Esophagus (tissue), 2 donors: Measurements from ENCODE around the gene HEXIM1. TPM values are rescaled to one million over a fixed set of nuclear protein-coding genes. Genes with fewer than 3 reads are reported as not detected.

Source experiments
- H3K27ac ChIP-seq, 2 donors: one replicate each; pipeline ENCODE4 v1.5.1; 2013; ENCODE audit warnings: low read depth in 2 of 2, mild to moderate bottlenecking in 2 of 2, inconsistent platforms in 1 of 2, low read length in 1 of 2, moderate library complexity in 1 of 2
- H3K27me3 ChIP-seq, 2 donors: one replicate each; pipeline ENCODE4 v1.6.1; 2013; ENCODE audit warnings: low read length in 2 of 2, control low read depth in 1 of 2, mild to moderate bottlenecking in 1 of 2; ENCODE audit not compliant: insufficient read depth in 2 of 2, control insufficient read depth in 1 of 2
- H3K36me3 ChIP-seq, 2 donors: one replicate each; pipeline ENCODE4 v1.6.1; 2013; ENCODE audit warnings: low read length in 1 of 2; ENCODE audit not compliant: control insufficient read depth in 2 of 2, insufficient read depth in 2 of 2
- H3K4me1 ChIP-seq, 2 donors: one replicate each; pipeline ENCODE4 v1.6.1; 2013; ENCODE audit warnings: low read length in 1 of 2; ENCODE audit not compliant: control insufficient read depth in 2 of 2, insufficient read depth in 2 of 2
- H3K4me3 ChIP-seq, 2 donors: one replicate each; pipeline ENCODE4 v1.5.1; 2013; ENCODE audit warnings: low read length in 2 of 2, mild to moderate bottlenecking in 2 of 2, low read depth in 1 of 2, moderate library complexity in 1 of 2
- H3K9me3 ChIP-seq, 2 donors: one replicate each; pipeline ENCODE4 v1.6.1; 2013; ENCODE audit warnings: mild to moderate bottlenecking in 2 of 2, low read depth in 1 of 2, low read length in 1 of 2, moderate library complexity in 1 of 2; ENCODE audit not compliant: control insufficient read depth in 2 of 2, insufficient read depth in 1 of 2
- WGBS, 2 donors: extraction: QIAGEN DNeasy Blood & Tissue Kit; methylation state at CpG; one replicate each; pipeline ENCODE4 v1.1.7; 2013; 5-methylcytosine and 5-hydroxymethylcytosine counted together
- polyA plus RNA-seq, 2 donors: library from polyadenylated mRNA; stranded (reverse); fragments of 200-250 nt; gene quantifications; one replicate each; pipeline ENCODE4 v1.2.3, GENCODE V29; 2013
- donor health status: healthy with polysubstance abuse.
- donor health status: Bipolar disorder and iron deficiency.

HEXIM1 gene
- polyA plus RNA-seq, 2 donors: 20.4 to 24.2 TPM

GRCh38 chr17:45144199-45145034 lies 3.9 kb upstream of the HEXIM1 start:
- H3K4me3 ChIP-seq: peak overlapping the region; percentile 51 to 52
- 13 to 14% methylated on average over 56 to 71 of the region's 71 CpGs for WGBS, 2 donors
- H3K4me1 ChIP-seq: peaks cover 2 to 5% of the 10 kb centered on the region in 2 donors
- H3K36me3 ChIP-seq: no peaks in the 10 kb centered on the region
- H3K9me3 ChIP-seq: no peaks in the 10 kb centered on the region
- H3K27me3 ChIP-seq: no peaks in the 10 kb centered on the region
- peak overlapping the region; percentile 88 to 91 for H3K27ac ChIP-seq

- WGBS, 2 donors: 51 to 63% methylated on average over 8 of the region's 8 CpGs
- no peaks in the 10 kb centered on the region for H3K9me3 ChIP-seq
- peak overlapping the region; percentile 51 to 52 for H3K4me3 ChIP-seq
- H3K36me3 ChIP-seq: no peaks in the 10 kb centered on the region
- no peaks in the 10 kb centered on the region for H3K27me3 ChIP-seq
- H3K4me1 ChIP-seq: peaks cover 2 to 5% of the 10 kb centered on the region in 2 donors
- peak overlapping the region; percentile 88 to 91 for H3K27ac ChIP-seq
These were observed 3.3 kb upstream of the HEXIM1 start for GRCh38 chr17:45145035-45145389.

GRCh38 chr17:45146166-45146565 lies 2.1 kb upstream of the HEXIM1 start:
- peak overlapping the region; percentile 97 to 98 for H3K27ac ChIP-seq
- H3K9me3 ChIP-seq: no peaks in the 10 kb centered on the region
- H3K4me3 ChIP-seq: no peak overlapping the region
- no peaks in the 10 kb centered on the region for H3K36me3 ChIP-seq
- H3K4me1 ChIP-seq: peaks cover 2 to 5% of the 10 kb centered on the region in 2 donors
- H3K27me3 ChIP-seq: no peaks in the 10 kb centered on the region
- WGBS, 2 donors: 84 to 86% methylated on average over 10 of the region's 10 CpGs

DNA sequence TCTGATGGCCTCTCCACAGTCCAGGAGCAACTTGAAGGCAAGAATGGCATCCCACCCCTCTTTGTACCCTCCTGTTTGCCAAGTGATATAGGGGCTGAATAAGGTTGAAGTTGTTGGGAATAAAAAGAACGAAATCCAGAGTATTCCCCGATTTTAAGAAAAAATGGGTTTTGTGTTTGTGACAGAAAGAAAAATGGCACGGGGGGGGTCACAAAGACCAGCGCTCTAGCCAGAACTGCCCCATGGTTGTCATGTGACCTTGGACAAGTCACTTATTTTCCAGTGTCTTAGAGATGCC lies 1.7 kb upstream of the HEXIM1 start:
- Histone ChIP-seq H3K4me3 (no peak overlapping the region), H3K4me1 (peaks cover 2 to 5% of the 10 kb centered on the region in 2 donors), H3K36me3 (no peaks in the 10 kb centered on the region), H3K27ac (peak overlapping the region; percentile 97 to 98), H3K9me3 (no peaks in the 10 kb centered on the region), H3K27me3 (no peaks in the 10 kb centered on the region)
- WGBS, 2 donors: 68 to 75% methylated on average over 4 of the region's 4 CpGs

DNA sequence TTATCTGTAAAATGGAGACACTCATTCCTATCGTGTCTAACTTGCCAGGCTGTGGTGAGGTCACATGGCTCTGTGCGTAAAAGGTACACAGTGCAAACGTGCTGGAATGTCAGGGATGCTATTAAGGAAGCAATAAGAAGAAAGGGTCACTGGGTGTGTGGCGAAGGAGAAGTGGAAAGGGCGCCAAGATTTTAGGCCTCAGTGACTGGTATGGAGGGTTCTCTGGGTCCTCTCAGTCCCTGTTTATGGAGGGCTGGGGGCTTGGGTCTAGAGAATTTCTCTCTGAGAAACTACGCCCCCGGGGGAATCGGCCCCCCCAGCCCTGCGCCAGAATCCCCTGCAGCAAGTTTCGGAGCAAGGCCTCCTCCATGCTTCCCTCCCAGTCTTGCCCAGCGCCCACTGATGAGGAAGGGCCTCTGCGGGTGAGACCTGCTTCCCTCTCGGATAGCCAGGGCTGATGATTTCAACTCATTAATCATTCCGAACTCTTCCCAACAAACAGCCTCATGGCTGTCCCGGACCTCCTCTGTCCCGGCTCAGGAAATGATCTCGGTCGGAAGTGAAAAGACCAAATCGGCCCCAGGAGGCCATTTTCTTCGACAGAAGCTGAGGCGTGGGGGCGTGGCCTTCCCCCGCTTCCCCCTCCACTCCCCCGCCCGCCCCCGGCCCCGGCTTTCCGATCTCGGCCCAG lies 1.2 kb upstream of the HEXIM1 start:
- H3K4me1 ChIP-seq: peaks cover 2 to 5% of the 10 kb centered on the region in 2 donors
- peak overlapping the region; percentile 58 to 59 for H3K4me3 ChIP-seq
- no peaks in the 10 kb centered on the region for H3K36me3 ChIP-seq
- peak overlapping the region; percentile 97 to 98 for H3K27ac ChIP-seq
- H3K9me3 ChIP-seq: no peaks in the 10 kb centered on the region
- H3K27me3 ChIP-seq: no peaks in the 10 kb centered on the region
- 6 to 7% methylated on average over 23 to 29 of the region's 29 CpGs for whole genome bisulfite sequencing, 2 donors

DNA sequence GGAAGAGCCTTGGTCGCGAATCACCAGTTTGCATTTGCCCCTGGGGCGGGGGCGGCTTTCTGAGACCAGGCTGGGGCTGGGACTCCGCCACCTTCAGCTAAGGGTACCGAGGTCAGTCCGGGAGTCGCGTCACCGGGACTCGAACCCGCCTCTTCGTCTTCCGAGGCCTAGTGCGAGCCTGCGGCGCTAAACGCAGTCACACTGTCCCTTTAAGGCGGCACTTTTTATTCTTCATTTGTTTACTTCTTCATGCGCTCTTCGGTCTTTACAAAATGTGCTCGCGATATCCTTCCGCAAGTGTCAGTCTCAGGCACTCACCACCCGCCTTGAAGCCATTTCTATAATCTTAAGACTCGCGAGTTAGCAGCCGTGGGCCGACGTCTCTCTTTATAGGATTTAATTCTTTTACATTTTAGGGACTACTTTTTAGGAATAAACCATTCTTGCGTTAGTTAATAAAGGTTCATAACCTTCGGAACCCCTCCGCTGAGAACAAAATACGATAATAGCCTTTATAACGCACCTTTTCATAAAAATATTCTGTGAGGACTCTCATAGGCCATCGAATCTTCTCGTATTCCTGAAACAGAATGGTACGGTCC lies 593 bp upstream of the HEXIM1 start:
- WGBS, 2 donors: 0% methylated on average over 34 to 38 of the region's 38 CpGs
- Histone ChIP-seq H3K27ac (peak overlapping the region; percentile 97 to 98), H3K9me3 (no peaks in the 10 kb centered on the region), H3K36me3 (no peaks in the 10 kb centered on the region), H3K27me3 (no peaks in the 10 kb centered on the region), H3K4me1 (peaks cover 2 to 5% of the 10 kb centered on the region in 2 donors), H3K4me3 (peak overlapping the region; percentile 58 to 59)

- H3K4me1 ChIP-seq: peaks cover 2 to 5% of the 10 kb centered on the region in 2 donors
- H3K27me3 ChIP-seq: no peaks in the 10 kb centered on the region
- peak overlapping the region; percentile 98 to 99 for H3K27ac ChIP-seq
- H3K9me3 ChIP-seq: no peaks in the 10 kb centered on the region
- no peaks in the 10 kb centered on the region for H3K36me3 ChIP-seq
- peak overlapping the region; percentile 80 to 96 for H3K4me3 ChIP-seq
- WGBS, 2 donors: 0% methylated on average over 32 of the region's 32 CpGs
These were observed 878 bp downstream of the HEXIM1 start for GRCh38 chr17:45149037-45149668.

- Histone ChIP-seq H3K27ac (peak overlapping the region; percentile 98 to 99), H3K4me1 (peaks cover 2% of the 10 kb centered on the region in 2 donors), H3K9me3 (no peaks in the 10 kb centered on the region), H3K27me3 (no peaks in the 10 kb centered on the region), H3K4me3 (peak overlapping the region; percentile 80 to 96), H3K36me3 (no peaks in the 10 kb centered on the region)
- WGBS, 2 donors: 1% methylated on average over 56 of the region's 56 CpGs
These were observed 1.7 kb downstream of the HEXIM1 start for GRCh38 chr17:45149669-45150664.
